Activated CD4-positive, alpha-beta T cell treated with anti-CD3 and anti-CD28 coated beads for 36 hours (primary cell): ENCODE measurements around the gene PRPF8. TPM values are rescaled to one million over a fixed set of nuclear protein-coding genes. Genes with fewer than 3 reads are reported as not detected.

Experiments
- ATAC-seq: fragments of 200-7000 bp; cut with Tn5 transposase; one replicate; pipeline ENCODE4 v1.10.0; 2021; ENCODE audit warnings: mild to moderate bottlenecking, moderate library complexity
- CTCF ChIA-PET: fragments of 350-600 bp; sonication (Branson Sonifier 250); formaldehyde crosslinking; loops from one replicate; lab custom pipeline; 2021; ENCODE audit warnings: antibody characterized with exemption; lab: Charles Lee
- POLR2A ChIA-PET: fragments of 350-600 bp; sonication (Branson Sonifier 250); formaldehyde crosslinking; loops from one replicate; lab custom pipeline; 2021; ENCODE audit warnings: antibody characterized with exemption, inconsistent platforms; lab: Charles Lee
- DNase-seq: peaks from one replicate; pipeline ENCODE4 v3.0.0-alpha.2; 2020
- H3K27ac Mint-ChIP-seq: one replicate; pipeline ENCODE4 v1.8.0; 2021; ENCODE audit warnings: mixed read lengths
- H3K27me3 Mint-ChIP-seq: one replicate; pipeline ENCODE4 v1.8.0; 2021; ENCODE audit warnings: mixed read lengths
- H3K36me3 Mint-ChIP-seq: one replicate; pipeline ENCODE4 v1.8.0; 2021; ENCODE audit warnings: low read depth, mixed read lengths
- H3K4me1 Mint-ChIP-seq: one replicate; pipeline ENCODE4 v1.8.0; 2021; ENCODE audit warnings: mixed read lengths
- H3K4me3 Mint-ChIP-seq: one replicate; pipeline ENCODE4 v1.8.0; 2021; ENCODE audit warnings: mild to moderate bottlenecking, moderate library complexity, mixed read lengths
- H3K9me3 Mint-ChIP-seq: one replicate; pipeline ENCODE4 v1.8.0; 2021; ENCODE audit warnings: low read depth, mixed read lengths
- intact Hi-C, 2 experiments: fragments of 100-400 bp; cut with DNase I in 1 of 2; cut with micrococcal nuclease in 1 of 2; formaldehyde crosslinking; loops; one replicate each; pipeline versions ENCODE4 v1.14.2 to v1.15.1; 2022 to 2024; cut with DNase I, micrococcal nuclease
- total RNA-seq, 2 experiments: library from RNA; stranded (reverse); gene quantifications; one replicate each; pipeline ENCODE4 v1.2.3, GENCODE V29; 2021

Gene PRPF8
- total RNA-seq, 2 experiments from 2014 or later: 391 to 425 TPM

DNA sequence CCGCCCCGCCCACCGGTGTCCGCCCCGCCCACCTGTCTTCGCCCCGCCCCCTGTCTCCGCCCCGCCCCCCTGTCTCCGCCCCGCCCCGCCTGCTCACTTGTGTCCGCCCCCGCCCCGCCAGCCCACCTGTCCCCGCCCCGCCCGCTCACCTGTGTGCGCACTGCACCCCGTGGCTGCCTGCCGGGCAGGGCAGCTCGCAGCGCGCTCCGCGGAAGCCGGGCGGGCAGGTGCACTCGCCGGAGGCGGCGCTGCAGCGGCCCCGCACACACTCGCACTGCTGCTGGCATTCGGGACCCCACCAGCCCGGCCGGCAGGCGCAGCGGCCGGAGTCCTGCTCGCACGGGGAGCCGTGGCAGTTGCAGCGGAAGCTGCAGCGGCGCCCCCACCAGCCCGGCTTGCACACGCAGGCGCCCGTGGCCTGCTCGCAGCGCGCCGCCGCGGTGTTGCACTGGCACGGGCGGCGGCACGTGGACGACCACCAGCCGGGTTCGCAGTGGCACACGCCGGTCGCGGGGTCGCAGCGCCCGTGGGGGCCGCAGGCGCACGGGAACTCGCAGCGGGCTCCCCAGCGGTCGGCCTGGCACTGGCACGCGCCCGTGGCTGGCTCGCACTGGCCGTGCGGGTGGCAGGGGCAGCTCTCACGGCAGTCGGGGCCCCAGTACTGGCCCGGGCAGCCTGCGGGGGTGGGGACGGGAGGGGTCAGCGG is 41.2 kb downstream of the PRPF8 start:
- CTCF ChIA-PET: interaction anchor here (0.8 kb wide), 1 partner anchor 362 kb away, joined by 3 read pairs; no protein-coding TSS in a partner anchor
- ATAC-seq: peak; percentile 20
- DNase-seq: peak; percentile 78
- intact Hi-C loops: loop anchor here in 1 of 2 experiments (1.0 kb wide), 2 partner anchors 81 to 187 kb away; partner anchors contain the start of genes CRK and PITPNA
- POLR2A ChIA-PET: no interaction called here
- H3K27me3 Mint-ChIP-seq: no peaks in the 10 kb centered on the region
- H3K9me3 Mint-ChIP-seq: no peaks in the 10 kb centered on the region
- H3K4me1 Mint-ChIP-seq: peaks cover 19% of the 10 kb centered on the region
- no peak overlapping the region for H3K4me3 Mint-ChIP-seq
- H3K36me3 Mint-ChIP-seq: no peaks in the 10 kb centered on the region
- H3K27ac Mint-ChIP-seq: no peak overlapping the region

DNA sequence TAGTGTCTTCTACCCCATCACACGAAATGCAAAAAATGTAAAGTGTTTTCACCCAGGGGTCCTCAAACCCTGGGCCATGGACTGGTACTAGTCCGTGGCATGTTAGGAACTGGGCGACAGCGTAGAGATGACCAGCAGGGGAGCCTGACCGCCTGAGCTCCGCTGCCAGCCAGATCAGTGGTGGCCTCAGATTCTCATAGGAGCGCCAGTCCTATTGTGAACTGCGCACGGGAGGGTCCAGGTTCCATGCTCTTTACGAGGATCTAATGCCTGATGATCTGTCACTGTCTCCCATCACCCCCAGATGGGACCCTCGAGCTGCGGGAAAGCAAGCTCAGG is 43.6 kb downstream of the PRPF8 start:
- intact Hi-C loops: no loop called here
- ChIA-PET POLR2A (no interaction called here), CTCF (interaction anchor here (0.6 kb wide), 1 partner anchor 486 kb away, joined by 3 read pairs; no protein-coding TSS in a partner anchor)
- no peak for DNase-seq
- no peaks in the 10 kb centered on the region for H3K9me3 Mint-ChIP-seq
- H3K4me3 Mint-ChIP-seq: no peak overlapping the region
- no peak for ATAC-seq
- H3K27ac Mint-ChIP-seq: no peak overlapping the region
- H3K36me3 Mint-ChIP-seq: no peaks in the 10 kb centered on the region
- no peaks in the 10 kb centered on the region for H3K27me3 Mint-ChIP-seq
- peaks cover 16% of the 10 kb centered on the region for H3K4me1 Mint-ChIP-seq

DNA sequence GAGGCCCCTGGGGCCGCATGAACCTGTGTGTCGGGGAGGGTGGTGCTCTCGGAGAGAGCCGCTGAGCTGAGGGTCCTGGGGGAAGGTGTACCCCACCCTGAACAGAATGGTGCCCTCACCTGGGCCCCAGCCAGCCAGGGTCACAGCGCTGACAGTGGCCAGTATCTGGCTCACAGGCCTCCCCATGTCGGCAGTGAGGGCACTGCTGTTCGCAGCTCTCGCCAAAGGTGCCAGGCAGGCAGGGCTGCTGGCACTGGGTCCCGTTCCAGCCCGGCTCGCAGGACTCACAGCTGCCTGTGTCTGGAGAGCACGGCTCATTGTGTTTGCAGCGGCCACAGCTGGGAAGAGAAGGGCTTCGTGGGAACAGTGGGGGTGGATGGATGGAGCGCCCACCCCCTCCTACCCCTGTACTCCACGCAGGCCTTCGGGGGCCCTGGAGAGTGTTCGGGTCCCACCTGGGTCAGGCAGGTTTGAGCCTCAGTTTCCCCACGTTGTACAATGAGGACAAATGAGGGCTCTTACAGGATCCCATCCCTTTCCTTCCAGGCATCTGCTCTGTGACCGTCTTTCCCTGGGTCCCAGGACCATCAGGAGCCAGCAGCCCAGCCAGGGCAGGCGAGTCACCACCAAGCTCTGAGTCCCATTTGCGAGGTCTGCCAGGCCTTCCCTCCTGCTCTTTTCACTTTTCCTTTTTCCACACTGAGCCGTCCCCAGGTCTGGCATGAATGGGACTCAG is 44.2 kb downstream of the PRPF8 start:
- H3K27ac Mint-ChIP-seq: no peak overlapping the region
- no peaks in the 10 kb centered on the region for H3K9me3 Mint-ChIP-seq
- no peaks in the 10 kb centered on the region for H3K36me3 Mint-ChIP-seq
- CTCF ChIA-PET: interaction anchor here (0.8 kb wide), 2 partner anchors 9 to 11 kb away, joined by 5 to 6 read pairs; partner anchors contain the start of gene RILP
- H3K4me1 Mint-ChIP-seq: peaks cover 16% of the 10 kb centered on the region
- no peaks in the 10 kb centered on the region for H3K27me3 Mint-ChIP-seq
- DNase-seq (no peak), ATAC-seq (no peak)
- no peak overlapping the region for H3K4me3 Mint-ChIP-seq
- POLR2A ChIA-PET: no interaction called here
- intact Hi-C loops: no loop called here

DNA sequence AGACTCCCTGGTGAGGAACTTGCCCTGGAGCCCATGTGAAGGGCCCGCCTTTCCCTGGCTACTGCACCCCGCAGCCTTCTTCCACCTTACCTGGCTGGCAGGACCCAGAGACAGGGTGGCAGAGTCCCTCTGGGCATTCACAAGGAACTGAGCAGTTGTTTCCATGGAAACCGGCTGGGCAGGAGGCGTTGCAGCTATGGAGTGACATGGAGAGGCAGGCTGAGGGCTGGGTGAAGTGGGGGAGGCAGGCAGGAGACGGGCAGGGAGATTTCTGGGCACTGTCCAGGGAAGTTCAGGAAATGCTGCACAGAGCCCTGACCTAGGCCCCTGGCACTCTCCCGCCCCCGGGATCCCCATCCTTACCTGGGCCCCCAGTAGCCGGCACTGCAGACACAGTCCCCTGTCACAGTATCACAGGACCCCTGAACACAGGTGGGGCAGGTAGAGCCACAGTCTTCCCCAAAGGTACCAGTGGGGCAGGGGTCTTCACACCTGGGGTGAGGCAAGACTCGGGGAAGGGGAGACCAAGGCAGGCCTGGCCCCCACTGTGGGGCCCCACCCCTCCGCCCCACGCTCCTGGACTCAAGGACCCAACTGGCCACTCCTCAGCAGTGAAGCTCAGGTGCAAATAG is 45.0 kb downstream of the PRPF8 start:
- Mint-ChIP-seq H3K9me3 (no peaks in the 10 kb centered on the region), H3K4me1 (peaks cover 8% of the 10 kb centered on the region), H3K4me3 (no peak overlapping the region), H3K27ac (no peak overlapping the region), H3K27me3 (no peaks in the 10 kb centered on the region), H3K36me3 (no peaks in the 10 kb centered on the region)
- ChIA-PET CTCF (interaction anchor here (0.8 to 1.3 kb wide), 3 partner anchors 10 kb away, joined by 5 to 6 read pairs (median 5); partner anchors contain the start of gene RILP), POLR2A (no interaction called here)
- ATAC-seq (no peak), DNase-seq (no peak)
- intact Hi-C loops: no loop called here

DNA sequence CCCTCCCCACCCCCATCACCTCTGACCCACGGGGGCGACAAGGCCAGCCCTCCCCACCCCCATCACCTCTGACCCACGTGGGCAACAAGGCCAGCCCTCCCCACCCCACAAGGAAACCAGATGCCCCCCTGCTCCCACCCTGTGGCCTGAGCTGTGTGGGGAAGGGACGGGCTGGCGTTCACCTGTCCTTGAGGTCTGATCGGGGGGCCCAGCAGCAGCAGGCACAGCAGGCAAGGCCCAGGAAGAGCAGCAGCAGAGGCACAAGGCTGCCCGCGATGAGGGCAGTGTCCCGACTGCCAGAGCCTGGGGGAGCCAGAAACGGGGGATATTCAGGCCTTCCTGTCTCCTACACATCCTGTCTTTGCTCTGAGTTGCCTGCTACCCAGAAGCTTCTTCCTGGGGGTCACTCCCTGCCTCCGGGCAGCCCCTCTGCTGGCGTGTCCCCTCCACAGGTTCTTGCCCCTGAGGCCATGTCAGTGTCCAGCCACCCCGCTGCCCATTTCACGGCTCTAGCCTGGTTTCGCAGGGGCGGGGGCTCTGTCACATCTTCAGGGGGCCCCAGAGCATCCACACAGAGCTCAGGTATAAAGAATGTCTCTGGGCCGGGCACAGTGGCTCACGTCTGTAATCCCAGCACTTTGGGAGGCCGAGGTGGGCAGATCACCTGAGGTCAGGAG is 45.9 kb downstream of the PRPF8 start:
- ATAC-seq (no peak), DNase-seq (no peak)
- H3K36me3 Mint-ChIP-seq: no peaks in the 10 kb centered on the region
- intact Hi-C loops: no loop called here
- no peaks in the 10 kb centered on the region for H3K9me3 Mint-ChIP-seq
- POLR2A ChIA-PET: interaction anchor here (0.6 kb wide), 1 partner anchor 134 kb away, joined by 3 read pairs; no protein-coding TSS in a partner anchor
- no peak overlapping the region for H3K27ac Mint-ChIP-seq
- H3K4me1 Mint-ChIP-seq: no peaks in the 10 kb centered on the region
- no peak overlapping the region for H3K4me3 Mint-ChIP-seq
- CTCF ChIA-PET: interaction anchor here (1.3 kb wide), 1 partner anchor 9 kb away, joined by 5 read pairs; no protein-coding TSS in a partner anchor
- no peaks in the 10 kb centered on the region for H3K27me3 Mint-ChIP-seq

DNA sequence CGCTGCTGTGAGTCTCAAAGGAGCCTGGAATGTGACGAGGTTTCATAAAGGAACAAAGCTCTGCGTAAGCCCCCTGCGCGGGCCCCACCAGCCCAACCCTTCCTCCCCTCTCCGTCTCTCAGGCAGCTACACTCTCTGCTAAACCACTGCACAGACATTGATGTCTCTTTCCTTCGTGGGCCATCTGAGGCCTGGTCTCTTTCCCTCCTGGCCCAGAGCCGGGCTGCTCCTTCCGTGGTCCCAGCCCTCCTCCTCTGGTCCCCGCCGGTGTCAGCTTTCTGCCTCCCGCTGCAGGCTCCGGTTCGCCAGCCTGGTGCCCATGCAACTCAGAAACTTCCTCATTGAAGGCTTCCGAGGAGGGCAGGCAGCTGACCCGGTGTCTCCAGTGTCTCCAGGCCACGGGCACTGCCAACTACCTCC is 46.5 kb downstream of the PRPF8 start:
- H3K4me3 Mint-ChIP-seq: no peak overlapping the region
- CTCF ChIA-PET: interaction anchor here (1.3 kb wide), 1 partner anchor 8 kb away, joined by 5 read pairs; no protein-coding TSS in a partner anchor
- intact Hi-C loops: no loop called here
- H3K4me1 Mint-ChIP-seq: no peaks in the 10 kb centered on the region
- no peaks in the 10 kb centered on the region for H3K27me3 Mint-ChIP-seq
- H3K27ac Mint-ChIP-seq: no peak overlapping the region
- DNase-seq (no peak), ATAC-seq (no peak)
- no peaks in the 10 kb centered on the region for H3K36me3 Mint-ChIP-seq
- no peaks in the 10 kb centered on the region for H3K9me3 Mint-ChIP-seq
- POLR2A ChIA-PET: no interaction called here

DNA sequence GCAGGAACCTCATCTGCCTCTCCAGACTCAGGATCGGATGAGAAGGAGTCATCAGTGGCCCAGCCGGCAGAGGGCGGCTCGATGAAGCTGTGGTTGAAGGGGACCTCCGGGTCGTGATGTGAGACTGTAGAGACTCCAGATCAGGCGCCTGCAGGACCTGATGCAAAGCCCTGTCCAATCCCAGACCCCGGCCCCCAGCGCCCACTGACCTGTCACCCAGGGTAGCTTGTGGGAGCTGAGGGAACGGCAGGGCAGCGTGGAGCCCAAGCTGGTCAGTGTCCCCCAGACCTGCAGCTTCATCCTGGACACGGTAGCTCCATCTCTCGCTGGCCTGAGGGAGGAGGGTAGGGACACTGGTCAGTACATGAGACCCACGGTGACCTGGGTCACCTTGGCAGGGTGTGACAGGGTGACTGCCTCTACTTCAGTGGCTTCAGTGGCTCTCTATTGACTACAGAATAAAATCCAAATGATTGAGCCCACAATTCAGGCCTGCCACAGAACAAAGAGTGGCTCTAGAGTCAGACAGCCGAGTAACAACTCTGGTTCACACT is 47.9 kb downstream of the PRPF8 start:
- intact Hi-C loops: no loop called here
- no peaks in the 10 kb centered on the region for H3K9me3 Mint-ChIP-seq
- H3K4me3 Mint-ChIP-seq: no peak overlapping the region
- no peaks in the 10 kb centered on the region for H3K27me3 Mint-ChIP-seq
- ATAC-seq: no peak
- no peaks in the 10 kb centered on the region for H3K4me1 Mint-ChIP-seq
- DNase-seq: no peak
- H3K36me3 Mint-ChIP-seq: no peaks in the 10 kb centered on the region
- H3K27ac Mint-ChIP-seq: no peak overlapping the region
- POLR2A ChIA-PET: no interaction called here
- CTCF ChIA-PET: no interaction called here

DNA sequence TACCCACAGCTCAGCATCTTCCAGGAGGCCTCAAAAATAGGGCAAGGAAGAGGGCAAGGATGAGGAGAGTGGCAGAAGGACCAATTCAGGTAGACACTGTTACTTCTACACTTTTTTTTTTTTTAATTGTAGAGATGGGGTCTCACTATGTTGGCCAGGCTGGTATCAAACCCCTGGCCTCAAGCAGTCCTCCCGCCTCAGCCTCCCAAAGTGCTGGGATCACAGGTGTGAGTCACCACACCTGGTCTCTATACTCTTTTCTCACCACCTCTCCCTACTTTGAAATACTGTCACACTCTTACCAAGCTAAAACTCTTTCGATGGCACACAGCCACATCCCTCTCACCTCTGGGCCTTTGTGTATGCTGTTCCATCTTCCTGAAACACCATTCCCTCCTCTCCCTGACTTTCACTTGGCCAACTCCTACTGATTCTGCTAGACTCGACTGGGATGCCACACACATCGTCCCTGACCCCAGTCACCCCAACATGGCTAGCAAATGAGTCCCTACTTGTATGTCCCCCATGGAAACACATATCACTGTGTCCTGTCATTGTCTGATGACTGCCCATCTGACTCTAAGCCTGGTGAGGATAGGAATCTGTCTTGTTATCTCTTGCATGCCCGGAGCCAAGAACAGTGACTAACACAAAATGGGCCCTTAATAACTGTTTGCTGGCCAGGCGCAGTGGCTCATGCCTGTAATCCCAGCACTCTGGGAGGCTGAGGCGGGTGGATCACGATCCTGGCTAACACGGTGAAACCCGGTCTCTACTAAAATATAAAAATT is 48.8 kb downstream of the PRPF8 start:
- intact Hi-C loops: no loop called here
- Mint-ChIP-seq H3K4me3 (no peak overlapping the region), H3K4me1 (no peaks in the 10 kb centered on the region), H3K36me3 (no peaks in the 10 kb centered on the region), H3K9me3 (no peaks in the 10 kb centered on the region), H3K27me3 (no peaks in the 10 kb centered on the region), H3K27ac (no peak overlapping the region)
- no peak for DNase-seq
- ChIA-PET POLR2A (no interaction called here), CTCF (no interaction called here)
- no peak for ATAC-seq

DNA sequence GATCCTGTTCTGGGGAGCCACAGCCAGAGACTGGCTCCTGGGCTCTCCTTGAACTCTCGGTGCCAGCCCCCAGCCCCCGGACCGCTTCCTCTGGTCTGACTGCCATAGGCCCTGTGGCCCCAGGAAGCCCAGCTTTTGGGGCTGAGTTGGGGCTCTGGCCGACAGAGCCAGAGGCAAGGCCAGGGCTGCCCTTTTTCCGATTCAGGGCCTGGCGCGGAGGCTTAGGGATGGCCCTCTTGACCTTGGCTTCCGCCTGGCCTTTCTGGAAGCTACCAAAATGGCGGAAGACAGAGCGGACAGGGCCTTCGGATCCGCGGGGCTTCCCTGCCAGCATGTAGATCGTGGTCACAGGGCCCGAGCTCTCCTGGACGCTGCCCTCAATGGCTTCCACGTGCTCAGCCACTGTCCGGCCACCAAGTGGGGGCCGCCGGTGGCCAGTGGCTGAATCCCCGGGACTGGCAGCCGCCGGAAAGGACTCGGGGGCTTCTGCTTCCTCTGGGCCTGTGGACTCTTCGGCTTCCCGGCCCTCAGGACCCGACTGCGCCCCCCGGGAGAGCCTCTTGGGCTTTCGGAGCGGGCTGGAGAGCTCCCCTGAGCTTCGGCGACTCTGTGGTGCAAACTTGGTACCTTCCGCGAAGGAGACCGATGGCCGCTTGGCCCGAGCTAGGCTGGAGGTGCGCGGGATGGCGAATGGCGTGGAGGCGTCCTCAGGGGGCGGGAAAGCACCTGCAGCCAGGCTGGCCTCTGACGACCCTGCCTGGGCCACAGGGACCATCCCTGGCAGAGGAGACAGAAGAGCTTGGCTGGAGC is 49.6 kb downstream of the PRPF8 start:
- ATAC-seq (no peak), DNase-seq (no peak)
- Mint-ChIP-seq H3K27me3 (peaks cover 1% of the 10 kb centered on the region), H3K4me1 (peaks cover 3% of the 10 kb centered on the region), H3K27ac (no peak overlapping the region), H3K36me3 (no peaks in the 10 kb centered on the region), H3K9me3 (no peaks in the 10 kb centered on the region), H3K4me3 (no peak overlapping the region)
- CTCF ChIA-PET: no interaction called here
- intact Hi-C loops: no loop called here
- POLR2A ChIA-PET: no interaction called here

DNA sequence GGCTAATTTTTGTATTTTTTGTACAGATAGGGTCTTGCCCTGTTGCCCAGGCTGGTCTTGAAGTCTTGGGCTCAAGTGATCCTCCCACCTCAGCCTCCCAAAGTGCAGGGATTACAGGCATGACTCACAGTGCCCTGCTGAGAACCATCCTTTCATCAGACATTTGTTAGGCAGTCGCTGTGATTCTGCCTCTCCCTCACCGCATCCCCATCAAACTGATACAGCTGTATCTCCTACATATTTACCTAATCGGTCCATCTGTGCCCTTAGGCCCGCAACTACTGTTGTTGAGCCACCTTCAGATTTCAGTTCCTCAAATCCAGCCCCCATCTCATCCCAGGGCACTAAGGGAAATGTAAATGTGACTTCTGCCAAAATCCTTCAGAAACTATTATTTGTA is 54.0 kb downstream of the PRPF8 start:
- peaks cover 12% of the 10 kb centered on the region for H3K27me3 Mint-ChIP-seq
- intact Hi-C loops: loop anchor here (1.0 kb wide), 4 partner anchors 56 to 371 kb away; no protein-coding TSS in a partner anchor
- H3K27ac Mint-ChIP-seq: no peak overlapping the region
- DNase-seq: no peak
- ChIA-PET POLR2A (interaction anchor here (0.7 to 1.0 kb wide), 2 partner anchors 56 to 114 kb away, joined by 3 read pairs; partner anchors contain the start of gene INPP5K), CTCF (interaction anchor here (0.6 to 2.3 kb wide), 19 partner anchors 8 to 290 kb away, joined by 3 to 36 read pairs (median 5); partner anchors contain the start of genes INPP5K, PITPNA and RILP)
- no peak for ATAC-seq
- peak overlapping the region; percentile 4 for H3K4me3 Mint-ChIP-seq
- H3K9me3 Mint-ChIP-seq: no peaks in the 10 kb centered on the region
- peaks cover 7% of the 10 kb centered on the region for H3K4me1 Mint-ChIP-seq
- no peaks in the 10 kb centered on the region for H3K36me3 Mint-ChIP-seq
